ENCODE data around the gene DLG2. TPM values are rescaled to one million over a fixed set of nuclear protein-coding genes. Genes with fewer than 3 reads are reported as not detected.
"Not testable (repeated sequence)": the region's sequence is repeated elsewhere in the genome, so short reads cannot be mapped to it uniquely, and the experiment has no call there.

Gene DLG2
- total RNA-seq, 1 experiment from 2014 or later = 2.3 TPM

- no peak for DNase-seq (ENCODE audit: low read depth)
These were observed 606.1 kb downstream of the DLG2 start for GRCh38 chr11:85021058-85021457.

DNA sequence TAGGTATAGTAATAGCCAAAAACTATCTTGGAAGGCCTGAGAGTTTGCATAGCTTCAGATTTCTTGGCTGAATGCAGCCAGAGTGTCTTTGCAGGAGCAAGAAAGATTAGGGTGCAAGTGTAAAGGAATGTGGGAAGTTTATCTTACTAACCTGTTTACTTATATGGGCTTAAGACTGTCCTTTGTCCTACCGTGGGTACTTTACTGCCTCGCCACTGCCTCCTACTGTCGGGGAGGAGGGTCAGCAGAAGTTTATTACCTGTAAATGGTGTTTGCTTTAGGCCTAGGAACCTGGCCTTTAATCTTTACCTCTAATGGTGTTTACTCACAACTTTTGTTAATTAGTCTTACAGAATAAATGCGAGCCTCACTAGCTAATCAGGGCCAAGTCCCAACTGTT lies 633.8 kb downstream of the DLG2 start:
- no peak for DNase-seq (ENCODE audit: low read depth)

- no peak for DNase-seq (ENCODE audit: low read depth)
These were observed 637.0 kb downstream of the DLG2 start for GRCh38 chr11:84990141-84990540.

- DNase-seq (ENCODE audit: low read depth) = not testable (repeated sequence)
These were observed 639.4 kb downstream of the DLG2 start for GRCh38 chr11:84987686-84988187.

GRCh38 chr11:84981301-84981700 lies 645.8 kb downstream of the DLG2 start:
- no peak for DNase-seq (ENCODE audit: low read depth)

DNA sequence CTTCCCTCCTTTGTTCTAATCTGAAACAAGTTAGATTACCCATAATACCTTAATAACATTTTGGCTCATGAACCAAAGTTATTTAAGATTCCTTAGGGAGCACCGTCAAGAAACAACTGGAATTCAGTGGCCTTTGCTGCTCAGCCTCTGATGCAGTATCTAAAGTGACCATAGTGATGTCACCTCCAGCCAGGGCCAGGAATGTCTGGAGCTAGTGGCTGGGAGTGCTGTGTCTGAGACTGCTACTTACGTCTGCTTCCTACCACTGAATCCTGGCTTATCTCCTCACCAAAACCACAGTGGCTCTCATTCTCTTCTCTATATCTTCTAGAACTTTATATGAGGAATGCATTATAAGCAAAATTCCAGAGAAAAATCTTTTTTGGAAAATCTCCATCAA lies 658.0 kb downstream of the DLG2 start:
- no peak for DNase-seq (ENCODE audit: low read depth)

DNA sequence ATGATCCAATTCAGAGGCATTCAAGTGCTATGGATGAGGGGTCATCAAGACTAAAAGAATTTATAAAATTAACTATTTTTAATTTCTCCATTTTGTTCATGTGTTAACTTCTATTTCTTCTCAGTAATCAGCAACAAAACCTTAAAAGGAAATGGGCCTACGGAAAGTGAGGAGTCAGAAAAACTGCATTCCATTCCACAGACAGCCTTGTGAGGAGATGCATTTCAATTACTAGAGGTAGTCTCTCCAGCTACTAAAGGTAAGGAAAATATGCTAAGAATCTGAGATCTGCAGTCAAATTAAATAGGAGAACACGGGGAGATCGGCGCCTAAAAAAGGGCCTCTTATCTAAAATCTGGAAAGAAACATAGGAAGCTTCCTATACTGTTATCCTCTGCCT lies 661.7 kb downstream of the DLG2 start:
- no peak for DNase-seq (ENCODE audit: low read depth)

DNA sequence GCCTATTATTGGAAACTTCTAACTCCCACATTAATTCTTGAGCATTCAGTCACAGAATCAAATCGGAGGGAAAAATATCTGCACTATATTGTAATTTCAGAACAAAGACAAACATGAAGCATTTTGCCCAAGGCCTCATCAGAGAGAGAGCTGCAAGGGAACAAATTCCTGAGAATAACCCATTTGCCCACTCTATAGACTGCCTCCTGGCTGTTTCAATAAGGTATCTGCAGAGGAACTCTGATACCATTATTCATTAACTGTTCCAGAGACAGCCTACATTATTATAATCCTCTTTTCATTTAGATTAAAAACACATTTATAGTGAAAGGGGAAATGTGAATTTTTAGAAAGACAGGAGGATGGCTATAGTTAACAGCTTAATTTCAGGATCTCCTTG lies 663.9 kb downstream of the DLG2 start:
- no peak for DNase-seq (ENCODE audit: low read depth)

GRCh38 chr11:84962018-84962417 lies 665.1 kb downstream of the DLG2 start:
- no peak for DNase-seq (ENCODE audit: low read depth)

GRCh38 chr11:84958295-84958694 lies 668.8 kb downstream of the DLG2 start:
- DNase-seq (ENCODE audit: low read depth) = no peak

DNA sequence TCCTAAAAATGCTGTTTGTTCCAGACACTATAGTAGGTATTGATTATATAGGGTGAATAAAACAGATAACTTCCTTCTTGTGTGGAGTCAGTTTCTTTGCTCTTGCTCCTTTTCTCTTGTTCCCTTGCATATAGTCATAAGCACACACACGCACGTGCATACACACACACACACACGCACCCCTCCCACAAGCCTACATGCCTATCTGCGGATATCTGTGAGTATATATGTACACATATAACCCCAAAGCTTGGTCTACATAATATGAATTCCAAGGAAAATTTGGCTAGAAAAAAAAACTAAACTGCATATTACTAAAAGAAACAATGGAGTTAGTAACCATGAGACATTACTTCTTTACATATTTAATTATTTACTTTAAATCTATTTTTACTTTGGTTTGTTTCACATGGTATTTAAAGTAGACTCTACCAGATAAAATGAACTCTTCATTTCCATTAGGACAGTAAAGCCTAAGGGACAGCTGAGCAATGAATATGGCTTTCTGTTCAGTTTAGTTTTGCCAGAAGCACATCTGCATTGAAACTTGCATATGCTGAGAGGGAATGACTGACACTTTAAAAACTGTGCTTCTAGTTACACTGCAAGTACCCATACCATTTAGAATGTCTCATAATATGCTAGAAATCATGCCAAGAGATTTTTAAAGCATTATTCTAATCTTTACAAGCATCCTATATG lies 676.4 kb downstream of the DLG2 start:
- no peak for DNase-seq (ENCODE audit: low read depth)

- no peak for DNase-seq (ENCODE audit: low read depth)
These were observed 679.1 kb downstream of the DLG2 start for GRCh38 chr11:84947970-84948580.

DNA sequence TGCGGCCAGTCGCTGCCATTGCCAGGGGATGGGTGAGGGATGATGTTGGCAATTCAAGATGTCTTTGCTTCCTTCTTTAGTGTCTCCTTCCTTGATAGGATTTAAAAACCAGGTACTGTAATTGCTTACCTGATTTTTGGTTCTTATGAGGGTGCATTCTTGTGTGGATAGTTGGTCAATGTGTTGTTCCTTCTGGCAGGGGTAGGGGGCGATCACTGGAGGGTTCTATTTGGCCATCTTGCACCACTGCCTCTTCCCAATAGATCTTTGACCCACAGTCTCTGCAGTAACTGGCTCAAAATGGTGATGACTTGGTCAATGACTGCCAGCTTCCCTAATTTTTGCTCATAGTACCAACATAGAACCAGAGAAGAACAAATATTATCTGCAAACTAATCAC lies 680.1 kb downstream of the DLG2 start:
- DNase-seq (ENCODE audit: low read depth) = no peak

- DNase-seq (ENCODE audit: low read depth) = no peak
These were observed 696.3 kb downstream of the DLG2 start for GRCh38 chr11:84930863-84931262.

DNA sequence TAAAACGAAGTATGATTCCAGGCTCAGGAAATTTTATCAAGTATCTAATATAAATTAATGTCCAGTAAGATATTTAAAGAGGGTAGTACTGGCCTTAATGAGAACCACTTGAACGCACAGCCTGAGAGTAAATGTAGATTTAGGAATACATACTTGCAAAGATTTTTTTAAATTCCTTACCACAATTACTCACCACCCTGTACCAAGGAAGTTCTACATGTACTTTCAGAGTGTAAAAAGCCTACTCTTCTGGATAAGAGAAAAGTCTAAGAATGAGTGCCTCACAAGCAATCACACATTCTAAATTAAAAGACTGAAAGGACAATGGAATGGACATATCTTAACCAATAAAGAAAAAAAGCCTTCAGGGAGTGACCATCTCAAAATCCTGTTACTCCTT lies 697.4 kb downstream of the DLG2 start:
- DNase-seq (ENCODE audit: low read depth) = no peak

GRCh38 chr11:84924154-84924692 lies 702.9 kb downstream of the DLG2 start:
- no peak for DNase-seq (ENCODE audit: low read depth)

DNA sequence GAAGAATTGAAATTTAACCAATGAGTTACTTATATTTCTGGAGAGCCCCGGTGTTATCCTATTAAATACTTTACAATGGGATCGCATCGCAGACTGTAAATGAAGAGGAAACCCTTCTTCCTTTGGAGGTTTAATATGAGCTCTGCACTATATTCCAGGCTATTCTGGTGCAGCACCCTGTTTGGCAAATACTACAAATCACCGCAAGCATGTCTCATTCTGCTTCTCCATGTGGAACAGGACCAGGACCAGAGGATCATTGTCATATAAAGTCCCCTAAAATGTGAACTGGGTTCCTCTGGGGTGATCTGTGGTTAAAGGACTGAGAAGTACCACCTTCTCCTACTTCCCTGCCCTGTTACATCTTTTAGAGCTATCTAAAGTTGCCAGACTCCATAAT lies 703.7 kb downstream of the DLG2 start:
- DNase-seq (ENCODE audit: low read depth) = no peak

DNA sequence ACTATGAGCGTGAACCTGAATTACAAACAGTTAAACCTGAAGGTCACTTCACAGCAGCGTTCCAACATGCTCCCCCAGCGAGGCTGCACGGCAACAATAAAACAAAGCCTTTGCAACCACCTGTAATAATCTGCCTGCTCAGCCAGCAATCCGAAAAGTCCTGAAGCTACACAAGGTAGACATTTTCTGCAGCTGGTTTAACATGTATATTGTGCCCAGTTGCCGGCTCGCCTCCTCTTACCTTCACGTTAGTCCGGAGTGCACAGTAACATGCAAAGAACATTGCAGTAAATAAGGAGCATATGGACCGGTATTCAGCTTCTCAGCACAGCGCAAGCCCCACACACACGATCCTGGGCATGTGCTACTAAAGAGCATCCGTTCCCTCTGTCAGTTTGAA lies 704.3 kb downstream of the DLG2 start:
- DNase-seq (ENCODE audit: low read depth) = no peak

- DNase-seq (ENCODE audit: low read depth) = no peak
These were observed 704.8 kb downstream of the DLG2 start for GRCh38 chr11:84922212-84922805.

DNA sequence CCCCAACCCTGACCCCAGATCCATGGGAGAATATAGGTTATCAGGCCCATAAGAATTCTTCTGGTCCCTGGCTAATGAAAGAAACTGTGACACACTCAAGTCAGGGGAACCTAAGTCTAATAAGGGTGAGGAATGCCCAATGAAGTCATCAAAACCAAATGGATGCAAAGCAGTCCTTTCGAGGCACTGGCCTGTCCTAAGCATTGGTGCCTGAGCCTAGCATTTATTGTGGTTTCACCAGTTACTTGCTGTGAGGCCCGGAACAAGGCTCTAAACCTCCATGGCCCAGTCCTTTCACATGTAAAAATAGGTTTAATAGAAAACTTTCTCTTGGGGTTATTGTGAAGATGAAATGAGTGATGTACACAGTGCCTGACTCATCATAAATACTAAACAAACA lies 712.6 kb downstream of the DLG2 start:
- no peak for DNase-seq (ENCODE audit: low read depth)

DNA sequence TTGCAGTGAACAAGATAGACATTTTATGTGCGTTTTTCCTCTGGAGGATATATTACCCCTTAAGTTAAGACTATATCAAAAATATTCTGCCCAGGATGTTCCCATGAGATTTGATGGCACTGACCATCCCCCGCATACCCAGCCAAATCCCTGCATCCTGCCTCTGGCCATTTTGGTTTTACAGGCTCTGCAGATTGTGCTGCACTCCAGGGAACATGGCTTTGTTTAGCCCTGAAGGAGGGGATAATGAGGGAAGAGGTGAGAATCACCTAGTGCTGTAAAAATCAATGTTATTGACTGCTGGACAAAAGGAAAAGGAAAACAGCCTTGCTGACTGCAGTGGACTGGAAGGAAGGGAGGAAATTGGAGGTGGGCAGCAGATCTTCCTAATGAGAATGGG lies 717.4 kb downstream of the DLG2 start:
- no peak for DNase-seq (ENCODE audit: low read depth)

GRCh38 chr11:84906995-84907394 lies 720.1 kb downstream of the DLG2 start:
- DNase-seq (ENCODE audit: low read depth) = no peak

GRCh38 chr11:84905411-84905810 lies 721.7 kb downstream of the DLG2 start:
- DNase-seq (ENCODE audit: low read depth) = no peak
